KOPT-K1 (cell line): ENCODE data around the gene RPGRIP1.

ENCODE experiments used
- H3K27ac ChIP-seq: fragments of 200-600 bp; sonication (generic); 2 replicates; pipeline ENCODE4 v1.5.1; 2016; ENCODE audit warnings: antibody characterized with exemption, mild to moderate bottlenecking, low read depth, low read length; ENCODE audit not compliant: poor library complexity, severe bottlenecking
- H3K36me3 ChIP-seq: fragments of 200-600 bp; sonication (generic); 2 replicates; pipeline ENCODE4 v1.5.1; 2017; ENCODE audit warnings: antibody characterized with exemption, mild to moderate bottlenecking, low read length, moderate library complexity; ENCODE audit not compliant: insufficient read depth
- H3K9me3 ChIP-seq: fragments of 200-600 bp; sonication (generic); 2 replicates; pipeline ENCODE4 v1.5.1; 2017; ENCODE audit warnings: antibody characterized with exemption, low read length, mild to moderate bottlenecking; ENCODE audit not compliant: insufficient read depth, poor library complexity, severe bottlenecking

RPGRIP1 gene

GRCh38 chr14:21279783-21280182 is at the start of gene RPGRIP1:
RPGRIP1 (plus strand) TSS chr14:21280083; CDS start chr14:21287977, 7,894 bp downstream.
- Histone ChIP-seq H3K27ac (no peak within 1 kb of the TSS), H3K9me3 (no peaks in the 10 kb centered on the region), H3K36me3 (no peaks in the 10 kb centered on the region)

DNA sequence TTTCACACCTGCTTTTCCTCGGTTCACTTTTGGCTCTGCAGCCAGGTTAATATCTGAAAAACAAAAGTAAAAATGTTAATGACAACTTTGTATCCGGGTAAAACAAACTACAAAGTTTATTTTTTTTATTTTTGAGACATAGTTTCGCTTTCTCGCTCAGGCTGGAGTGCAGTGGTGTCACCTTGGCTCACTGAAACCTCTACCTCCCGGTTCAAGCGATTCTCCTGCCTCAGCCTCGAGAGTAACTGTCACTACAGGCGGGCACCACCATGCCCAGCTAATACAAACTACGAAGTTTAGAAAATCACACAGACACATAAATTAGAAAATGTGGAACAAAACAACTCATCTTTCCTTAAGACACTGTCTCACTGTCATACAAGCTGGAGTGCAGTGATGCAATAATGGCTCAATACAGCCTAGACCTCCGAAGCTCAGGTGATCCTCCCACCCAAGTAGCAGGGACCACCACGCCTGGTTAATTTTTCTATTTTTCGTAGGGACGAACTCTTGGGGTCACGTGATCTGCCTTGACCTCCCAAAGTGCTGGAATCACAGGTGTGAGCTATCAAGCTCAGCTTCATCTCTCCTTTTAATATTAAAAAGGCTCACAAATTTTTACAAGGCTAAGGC is 48.7 kb upstream of the RPGRIP1 start:
- no peaks in the 10 kb centered on the region for H3K9me3 ChIP-seq
- H3K36me3 ChIP-seq = peaks cover 100% of the 10 kb centered on the region
- peak overlapping the region; percentile 4 for H3K27ac ChIP-seq

GRCh38 chr14:21233457-21234076 is 46.3 kb upstream of the RPGRIP1 start:
- Histone ChIP-seq H3K9me3 (no peaks in the 10 kb centered on the region), H3K27ac (no peak overlapping the region), H3K36me3 (peaks cover 100% of the 10 kb centered on the region)

- peaks cover 100% of the 10 kb centered on the region for H3K36me3 ChIP-seq
- no peaks in the 10 kb centered on the region for H3K9me3 ChIP-seq
- H3K27ac ChIP-seq = no peak overlapping the region
Observed at GRCh38 chr14:21234112-21234511, 45.8 kb upstream of the RPGRIP1 start.

- Histone ChIP-seq H3K36me3 (peaks cover 100% of the 10 kb centered on the region), H3K27ac (no peak overlapping the region), H3K9me3 (no peaks in the 10 kb centered on the region)
Observed at GRCh38 chr14:21236948-21237797, 42.7 kb upstream of the RPGRIP1 start.

DNA sequence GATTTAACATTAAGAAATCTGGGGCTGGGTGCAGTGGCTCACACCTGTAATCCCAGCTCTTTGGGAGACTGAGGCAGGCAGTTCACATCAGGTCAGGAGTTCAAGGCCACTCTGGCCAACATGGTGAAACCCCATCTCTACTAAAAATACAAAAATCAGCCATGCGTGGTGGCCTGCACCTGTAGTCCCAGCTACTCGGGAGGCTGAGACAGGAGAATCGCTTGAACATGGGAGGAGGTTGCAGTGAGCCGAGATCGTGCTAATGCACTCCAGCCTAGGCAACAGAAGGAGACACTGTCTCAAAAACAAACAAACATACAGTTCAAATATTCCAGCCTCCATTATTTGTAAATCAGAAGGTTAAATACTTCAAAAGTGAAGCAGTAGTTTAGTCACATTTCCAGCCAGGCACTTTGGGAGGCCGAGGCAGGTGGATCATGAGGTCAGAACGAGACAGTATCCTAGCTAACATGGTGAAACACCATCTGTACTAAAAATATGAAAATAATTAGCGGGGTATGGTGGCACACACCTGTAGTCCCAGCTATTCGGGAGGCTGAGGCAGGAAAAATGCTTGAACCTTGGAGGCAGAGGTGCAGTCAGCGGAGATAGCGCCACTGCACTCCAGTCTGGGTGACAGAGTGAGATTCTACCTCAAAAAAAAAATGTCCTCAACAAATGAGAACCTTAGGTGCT is 40.9 kb upstream of the RPGRIP1 start:
- no peak overlapping the region for H3K27ac ChIP-seq

DNA sequence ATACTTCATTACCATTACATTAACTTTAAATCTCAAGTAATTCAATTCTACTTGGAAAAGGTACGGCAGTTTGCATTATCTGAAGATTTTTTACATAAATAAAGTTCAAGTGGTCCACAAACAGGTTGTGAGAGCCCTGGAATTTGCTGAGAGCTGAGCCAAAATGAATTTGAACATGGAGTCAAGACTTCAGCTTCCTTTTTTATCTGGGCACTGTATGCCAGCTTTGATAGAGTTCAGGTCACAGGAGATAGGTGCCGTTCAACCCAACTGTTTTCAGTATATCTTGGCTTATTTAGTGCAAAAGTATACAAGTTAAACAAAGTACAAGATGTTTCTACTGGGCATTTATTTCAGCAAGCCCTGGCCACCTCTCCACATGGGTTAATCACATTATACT is 39.5 kb upstream of the RPGRIP1 start:
- Histone ChIP-seq H3K9me3 (no peaks in the 10 kb centered on the region), H3K36me3 (peaks cover 100% of the 10 kb centered on the region), H3K27ac (no peak overlapping the region)

More for the DNA sequence above, 40.9 kb upstream of the RPGRIP1 start:
- Histone ChIP-seq H3K36me3 (peaks cover 100% of the 10 kb centered on the region), H3K9me3 (no peaks in the 10 kb centered on the region)

DNA sequence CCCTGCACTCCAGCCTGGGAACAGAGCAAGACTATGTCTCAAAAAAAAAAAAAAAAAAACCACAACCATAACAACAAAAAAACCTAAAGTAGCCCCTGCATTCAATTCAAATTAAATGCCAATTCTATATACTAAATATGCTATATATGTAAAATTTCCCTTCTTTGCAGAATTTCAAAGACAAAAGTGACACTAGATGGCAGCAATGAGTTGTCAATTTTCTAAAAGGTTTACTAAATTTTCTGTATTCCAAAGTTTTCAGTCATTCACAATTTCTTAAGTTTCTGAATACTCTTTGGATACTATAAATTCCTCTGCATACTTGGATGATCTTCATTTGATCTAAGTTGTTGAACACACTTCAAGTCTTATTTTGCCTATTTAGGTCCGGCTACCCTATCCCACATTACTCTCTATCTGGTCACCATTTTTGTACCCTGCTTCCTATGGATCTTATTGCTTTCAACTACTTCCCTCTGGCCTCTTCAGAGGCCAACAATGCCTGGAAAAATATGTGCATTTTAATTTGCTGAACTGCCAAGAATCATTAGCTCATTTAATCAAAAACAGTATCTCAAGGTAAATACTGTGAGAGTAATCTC is 38.6 kb upstream of the RPGRIP1 start:
- Histone ChIP-seq H3K27ac (no peak overlapping the region), H3K36me3 (peaks cover 100% of the 10 kb centered on the region), H3K9me3 (no peaks in the 10 kb centered on the region)

DNA sequence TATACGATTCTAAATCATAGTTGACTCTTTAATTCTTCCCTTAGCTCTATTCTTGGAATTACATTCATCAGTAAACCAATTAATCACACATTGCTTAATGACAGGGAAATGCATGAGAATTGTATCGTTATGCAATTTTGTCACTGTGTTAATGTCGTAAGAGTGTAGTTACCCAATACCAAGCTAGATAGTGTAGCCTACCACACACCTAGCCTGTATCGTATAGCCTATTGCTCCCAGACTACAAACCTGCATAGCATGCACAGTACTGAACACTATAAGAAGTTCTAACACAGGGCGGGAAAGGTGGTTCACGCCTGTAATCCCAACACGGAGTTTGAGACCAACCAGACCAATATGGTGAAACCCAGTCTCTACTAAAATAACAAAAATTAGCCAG is 35.3 kb upstream of the RPGRIP1 start:
- H3K9me3 ChIP-seq = no peaks in the 10 kb centered on the region
- H3K27ac ChIP-seq = no peak overlapping the region
- peaks cover 100% of the 10 kb centered on the region for H3K36me3 ChIP-seq

- Histone ChIP-seq H3K9me3 (no peaks in the 10 kb centered on the region), H3K36me3 (peaks cover 100% of the 10 kb centered on the region), H3K27ac (no peak overlapping the region)
Observed at GRCh38 chr14:21245813-21246212, 34.1 kb upstream of the RPGRIP1 start.

GRCh38 chr14:21248338-21248737 is 31.5 kb upstream of the RPGRIP1 start:
- H3K27ac ChIP-seq = no peak overlapping the region
- peaks cover 100% of the 10 kb centered on the region for H3K36me3 ChIP-seq
- no peaks in the 10 kb centered on the region for H3K9me3 ChIP-seq

GRCh38 chr14:21248739-21249411 is 31.0 kb upstream of the RPGRIP1 start:
- H3K9me3 ChIP-seq = no peaks in the 10 kb centered on the region
- H3K27ac ChIP-seq = no peak overlapping the region
- peaks cover 100% of the 10 kb centered on the region for H3K36me3 ChIP-seq

- peaks cover 100% of the 10 kb centered on the region for H3K36me3 ChIP-seq
- H3K9me3 ChIP-seq = no peaks in the 10 kb centered on the region
- no peak overlapping the region for H3K27ac ChIP-seq
Observed at GRCh38 chr14:21251215-21251614, 28.7 kb upstream of the RPGRIP1 start.

DNA sequence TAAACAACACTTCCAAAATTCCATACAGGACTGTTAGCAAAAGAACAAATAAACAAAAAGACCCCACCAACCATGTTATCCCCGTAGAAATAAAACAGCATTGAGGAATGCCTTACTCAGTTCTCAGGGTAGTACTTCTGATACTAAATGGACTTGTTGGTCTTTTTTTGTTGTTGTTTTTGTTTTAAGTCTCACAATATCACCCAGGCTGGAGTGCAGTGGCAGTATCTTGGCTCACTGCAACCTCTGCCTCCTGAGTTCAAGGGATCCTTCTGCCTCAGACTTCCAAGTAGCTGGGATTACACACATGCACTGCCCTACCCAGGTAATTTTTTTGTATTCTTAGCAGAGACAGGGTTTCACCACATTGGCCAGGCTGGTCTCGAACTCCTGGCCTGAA is 27.7 kb upstream of the RPGRIP1 start:
- H3K27ac ChIP-seq = no peak overlapping the region
- H3K36me3 ChIP-seq = peaks cover 100% of the 10 kb centered on the region
- no peaks in the 10 kb centered on the region for H3K9me3 ChIP-seq
